Omental fat pad (tissue), 4 donors: ENCODE measurements around the gene VEGFC. TPM values are rescaled to one million over a fixed set of nuclear protein-coding genes. Genes with fewer than 3 reads are reported as not detected.

Source experiments
- ATAC-seq: fragments of 150-250 bp; one replicate; pipeline ENCODE4 v1.9.1; 2016; ENCODE audit warnings: mild to moderate bottlenecking, moderate library complexity; ENCODE audit not compliant: low FRiP score
- DNase-seq: peaks from one replicate; pipeline ENCODE4 v3.0.0-alpha.2; 2019; ENCODE audit warnings: low spot score
- CTCF ChIP-seq, 3 donors: fragments of 450-650 bp; IDR thresholded peaks; one replicate each; pipeline ENCODE4 v1.5.1; 2016 to 2017; ENCODE audit warnings: antibody characterized with exemption in 3 of 3, mild to moderate bottlenecking in 3 of 3, moderate library complexity in 2 of 3
- total RNA-seq, 4 donors: library from RNA; depleted of rRNA; stranded (reverse); fragments of >200 nt; gene quantifications; one replicate each; pipeline ENCODE4 v1.1.0, GENCODE V29; 2016

VEGFC gene, protein sequence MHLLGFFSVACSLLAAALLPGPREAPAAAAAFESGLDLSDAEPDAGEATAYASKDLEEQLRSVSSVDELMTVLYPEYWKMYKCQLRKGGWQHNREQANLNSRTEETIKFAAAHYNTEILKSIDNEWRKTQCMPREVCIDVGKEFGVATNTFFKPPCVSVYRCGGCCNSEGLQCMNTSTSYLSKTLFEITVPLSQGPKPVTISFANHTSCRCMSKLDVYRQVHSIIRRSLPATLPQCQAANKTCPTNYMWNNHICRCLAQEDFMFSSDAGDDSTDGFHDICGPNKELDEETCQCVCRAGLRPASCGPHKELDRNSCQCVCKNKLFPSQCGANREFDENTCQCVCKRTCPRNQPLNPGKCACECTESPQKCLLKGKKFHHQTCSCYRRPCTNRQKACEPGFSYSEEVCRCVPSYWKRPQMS
- 10 to 100 TPM; 14.0 to 30.6 (median 28.5) TPM for total RNA-seq

- no peak for TF ChIP-seq CTCF (IDR thresholded peaks at IDR 0.05)
- ATAC-seq (peak; percentile 89), DNase-seq (no peak)
Measured at GRCh38 chr4:176792326-176793059, at the start of gene VEGFC. Gene VEGFC, minus strand, starts transcription at chr4:176792922. Its CDS starts 611 bp downstream, at chr4:176792311.

- DNase-seq, result no peak
- TF ChIP-seq CTCF (IDR thresholded peaks at IDR 0.05), result no peak
- ATAC-seq, result no peak
Measured at GRCh38 chr4:176841711-176842112, 49.0 kb upstream of the VEGFC start.

DNA sequence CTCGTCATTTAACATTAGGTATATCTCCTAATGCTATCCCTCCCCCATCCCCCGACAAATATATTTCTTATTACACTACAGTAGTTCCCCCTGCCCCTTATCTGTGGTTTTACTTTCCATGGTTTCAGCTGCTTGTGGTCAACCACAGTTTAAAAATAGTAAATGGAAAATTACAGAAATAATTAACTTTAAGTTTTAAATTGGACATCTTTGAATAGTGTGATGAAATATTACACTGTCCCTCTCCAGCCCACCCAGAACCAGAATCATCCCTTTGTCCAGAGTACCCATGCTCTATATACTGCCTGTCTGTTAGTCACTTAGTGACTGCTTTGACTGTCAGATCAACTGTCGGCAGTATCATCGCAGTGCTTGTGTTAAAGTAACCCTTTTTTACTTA is 47.4 kb upstream of the VEGFC start:
- DNase-seq, result no peak
- no peak for ATAC-seq
- no peak for TF ChIP-seq CTCF (IDR thresholded peaks at IDR 0.05)

DNA sequence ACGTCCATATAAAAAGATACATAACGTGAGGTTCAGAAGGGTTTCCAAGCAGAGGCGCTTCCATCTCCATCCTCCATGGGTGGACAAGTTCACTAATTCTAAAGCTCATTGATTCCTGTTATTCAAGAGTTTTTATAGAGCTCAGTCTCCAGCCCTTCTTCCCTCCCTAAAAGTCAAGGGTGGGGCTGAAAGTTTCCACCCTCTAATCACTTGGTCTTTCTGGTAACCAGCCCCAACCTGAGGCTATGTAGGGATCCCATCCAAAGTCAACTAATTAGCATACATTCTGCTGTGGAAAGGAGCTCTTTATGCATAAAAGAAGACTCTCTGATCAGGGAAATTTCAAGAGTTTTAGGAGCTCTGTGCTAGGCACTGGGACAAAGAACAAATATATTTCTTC is 46.9 kb upstream of the VEGFC start:
- no peak for DNase-seq
- no peak for TF ChIP-seq CTCF (IDR thresholded peaks at IDR 0.05)
- no peak for ATAC-seq

- no peak for DNase-seq
- no peak for TF ChIP-seq CTCF (IDR thresholded peaks at IDR 0.05)
- ATAC-seq, result no peak
Measured at GRCh38 chr4:176838601-176839433, 46.1 kb upstream of the VEGFC start.

- no peak for DNase-seq
- no peak for TF ChIP-seq CTCF (IDR thresholded peaks at IDR 0.05)
- ATAC-seq, result no peak
Measured at GRCh38 chr4:176837169-176837895, 44.6 kb upstream of the VEGFC start.
